GM12874 (cell line): ENCODE measurements around the gene CELF5.

Experiments used
- TF ChIP-seq, protein P1 (sequence below): IDR thresholded peaks from 2 replicates; pipeline ENCODE4 v1.5.1; 2011; ENCODE audit warnings: low read depth, mild to moderate bottlenecking, control low read depth, low read length, moderate library complexity; ENCODE audit not compliant: insufficient read depth

CELF5 gene

DNA sequence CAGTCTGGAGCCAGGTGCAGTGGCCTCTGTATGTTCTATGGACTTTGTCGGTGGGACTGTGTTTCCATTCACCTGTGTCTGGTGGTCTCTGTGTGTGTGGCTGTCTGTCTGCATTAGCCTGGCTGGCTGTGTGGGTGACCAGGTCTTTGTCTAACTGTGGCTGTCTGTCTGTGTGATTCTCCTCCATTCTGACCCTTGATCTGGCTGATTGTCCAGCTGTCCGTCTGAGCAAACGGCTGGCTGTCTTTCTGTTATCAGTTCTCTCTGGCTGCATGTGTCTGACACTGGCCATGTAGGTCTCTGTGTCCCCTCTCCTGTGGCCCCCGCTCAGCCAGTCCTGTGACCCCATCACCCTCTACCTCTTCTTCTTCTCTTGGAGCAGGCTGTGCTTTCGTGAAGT, 53.2 kb downstream of the CELF5 start:
- TF ChIP-seq, protein P1, sequence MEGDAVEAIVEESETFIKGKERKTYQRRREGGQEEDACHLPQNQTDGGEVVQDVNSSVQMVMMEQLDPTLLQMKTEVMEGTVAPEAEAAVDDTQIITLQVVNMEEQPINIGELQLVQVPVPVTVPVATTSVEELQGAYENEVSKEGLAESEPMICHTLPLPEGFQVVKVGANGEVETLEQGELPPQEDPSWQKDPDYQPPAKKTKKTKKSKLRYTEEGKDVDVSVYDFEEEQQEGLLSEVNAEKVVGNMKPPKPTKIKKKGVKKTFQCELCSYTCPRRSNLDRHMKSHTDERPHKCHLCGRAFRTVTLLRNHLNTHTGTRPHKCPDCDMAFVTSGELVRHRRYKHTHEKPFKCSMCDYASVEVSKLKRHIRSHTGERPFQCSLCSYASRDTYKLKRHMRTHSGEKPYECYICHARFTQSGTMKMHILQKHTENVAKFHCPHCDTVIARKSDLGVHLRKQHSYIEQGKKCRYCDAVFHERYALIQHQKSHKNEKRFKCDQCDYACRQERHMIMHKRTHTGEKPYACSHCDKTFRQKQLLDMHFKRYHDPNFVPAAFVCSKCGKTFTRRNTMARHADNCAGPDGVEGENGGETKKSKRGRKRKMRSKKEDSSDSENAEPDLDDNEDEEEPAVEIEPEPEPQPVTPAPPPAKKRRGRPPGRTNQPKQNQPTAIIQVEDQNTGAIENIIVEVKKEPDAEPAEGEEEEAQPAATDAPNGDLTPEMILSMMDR = no peak

DNA sequence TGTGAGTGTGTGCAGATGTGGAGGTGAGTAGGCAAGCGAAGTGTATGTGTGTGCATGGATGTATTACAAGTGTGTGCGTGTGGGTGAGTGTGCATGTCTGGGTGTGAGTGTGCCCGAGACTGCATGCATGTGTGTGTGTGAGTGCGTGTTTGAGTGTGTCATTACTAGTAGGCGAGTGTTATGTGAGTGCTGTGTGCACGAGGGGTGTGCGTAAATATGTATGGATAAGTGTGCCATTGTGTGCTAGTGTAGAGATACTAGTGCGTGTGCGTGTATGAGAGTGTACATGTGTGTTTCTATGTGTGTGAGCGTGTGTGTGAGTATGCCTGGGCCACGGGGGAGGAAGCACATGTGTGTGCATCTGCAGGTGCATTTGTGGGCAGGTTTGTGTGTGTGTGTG, 53.8 kb downstream of the CELF5 start:
- TF ChIP-seq, protein P1 = no peak

DNA sequence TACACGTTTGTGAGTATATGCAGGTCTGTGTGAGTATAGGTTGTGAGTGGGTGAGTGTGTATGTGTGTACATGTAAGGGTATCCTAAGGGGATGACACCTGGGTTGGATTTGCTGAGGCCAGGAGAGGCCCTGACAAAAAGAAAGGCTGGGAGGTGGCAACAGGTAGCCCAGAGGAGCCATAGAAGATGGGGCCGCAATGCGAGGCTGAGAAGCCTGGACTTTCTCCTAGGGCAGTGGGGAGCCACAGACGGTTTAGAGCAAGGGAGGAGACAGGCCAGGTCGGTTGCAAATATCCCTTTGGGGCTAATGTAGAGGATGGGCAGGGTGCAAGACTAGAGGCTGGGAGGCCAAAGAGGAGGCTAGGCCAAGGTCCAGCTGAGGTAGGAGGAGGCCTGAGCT, 54.3 kb downstream of the CELF5 start:
- TF ChIP-seq, protein P1 = no peak

DNA sequence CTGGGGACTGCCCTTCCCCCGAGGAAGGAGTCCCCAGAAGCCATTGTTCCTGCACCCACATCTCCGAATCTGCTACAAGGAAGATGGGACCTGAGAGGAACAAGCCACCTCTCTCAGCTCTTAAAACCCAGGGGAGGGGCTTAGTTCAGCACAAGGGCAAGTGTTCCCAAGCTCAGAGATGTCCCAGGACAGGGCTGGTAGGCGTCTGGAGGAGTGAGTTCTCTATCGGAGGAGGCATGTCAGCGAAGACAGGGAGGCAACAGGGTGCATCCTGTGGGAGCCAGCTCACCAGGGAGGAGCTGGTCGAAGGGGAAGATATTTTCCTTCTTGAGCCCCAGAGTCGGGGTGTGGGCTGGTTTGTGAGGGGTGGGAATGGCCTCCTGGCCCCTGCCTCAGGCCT, 54.8 kb downstream of the CELF5 start:
- TF ChIP-seq, protein P1 = no peak

DNA sequence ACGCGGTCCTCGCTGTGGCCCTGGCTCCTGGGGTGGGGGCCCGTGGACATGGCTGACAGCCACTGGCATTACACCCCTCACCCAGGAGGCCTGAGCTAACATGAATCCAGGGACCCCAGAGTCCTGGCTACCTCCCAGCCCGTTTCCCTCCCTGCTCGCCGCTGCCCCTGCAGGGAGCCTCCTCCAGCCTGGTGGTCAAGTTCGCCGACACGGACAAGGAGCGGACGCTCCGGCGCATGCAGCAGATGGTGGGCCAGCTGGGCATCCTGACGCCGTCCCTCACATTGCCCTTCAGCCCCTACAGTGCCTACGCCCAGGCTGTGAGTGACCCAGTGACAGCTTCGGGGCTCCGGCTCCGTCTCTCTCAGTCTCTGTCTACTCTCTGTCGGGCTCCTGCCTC, 56.6 kb downstream of the CELF5 start:
- TF ChIP-seq, protein P1 = no peak

DNA sequence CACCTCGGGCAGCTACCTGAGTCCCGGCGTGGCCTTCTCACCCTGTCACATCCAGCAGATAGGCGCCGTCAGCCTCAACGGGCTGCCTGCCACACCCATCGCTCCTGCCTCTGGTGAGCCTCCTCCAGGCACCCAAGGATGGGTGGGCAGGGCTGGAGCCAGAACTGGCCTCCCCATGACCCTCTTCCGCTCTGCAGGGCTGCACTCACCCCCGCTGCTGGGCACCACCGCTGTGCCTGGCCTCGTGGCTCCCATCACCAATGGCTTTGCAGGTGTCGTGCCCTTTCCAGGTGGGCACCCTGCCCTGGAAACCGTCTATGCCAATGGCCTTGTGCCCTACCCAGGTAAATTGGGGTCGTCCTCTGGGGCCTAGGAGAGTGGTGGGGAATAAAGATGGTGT, 57.7 kb downstream of the CELF5 start:
- TF ChIP-seq, protein P1 = no peak

DNA sequence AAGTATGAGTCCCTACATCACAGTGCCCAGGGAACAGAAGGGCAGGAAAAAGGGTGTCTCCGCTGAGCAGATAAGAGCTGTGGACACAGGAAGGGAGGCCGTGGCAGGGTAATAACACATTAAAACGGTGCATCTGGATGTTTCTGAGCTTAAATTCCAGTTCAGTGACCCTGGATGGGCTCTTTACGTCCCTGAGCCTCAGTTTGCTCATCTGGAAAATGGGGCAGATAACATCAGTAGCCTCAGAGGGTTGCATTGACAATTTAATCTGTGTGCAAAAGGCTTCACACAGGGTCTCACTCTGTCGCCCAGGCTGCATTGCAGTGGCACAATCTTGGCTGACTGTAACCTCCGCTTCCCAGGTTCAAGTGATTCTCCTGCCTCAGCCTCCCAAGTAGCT, 58.1 kb downstream of the CELF5 start:
- TF ChIP-seq, protein P1 = no peak

DNA sequence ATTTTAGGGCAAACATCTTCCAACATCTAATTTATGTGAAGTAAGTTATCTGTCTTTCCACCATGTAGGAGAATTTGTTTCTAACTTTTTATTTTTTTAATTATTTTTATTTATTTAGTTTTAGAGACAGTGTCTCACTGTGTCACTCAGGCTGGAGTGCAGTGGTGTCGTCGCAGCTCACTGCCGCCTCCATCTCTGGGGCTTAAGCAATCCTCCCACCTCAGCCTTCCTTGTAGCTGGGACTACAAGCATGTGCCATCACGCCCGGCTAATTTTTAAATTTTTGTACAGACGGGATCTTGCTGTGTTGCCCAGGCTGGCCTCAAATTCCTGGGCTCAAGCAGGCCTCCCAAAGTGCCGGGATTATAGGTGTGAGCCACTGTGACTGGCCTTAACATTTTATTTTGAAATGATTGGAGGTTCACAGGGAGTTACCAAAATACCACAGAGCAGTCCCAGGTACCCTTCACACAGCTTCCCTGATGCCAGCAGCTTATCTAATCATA, 58.8 kb downstream of the CELF5 start:
- TF ChIP-seq, protein P1 = no peak
